Brain microvascular endothelial cell (primary cell): ENCODE measurements around the gene HOXA5.

Experiments
- DNase-seq: peaks from one replicate; pipeline ENCODE4 v3.0.0-alpha.2; 2020
- H3K27ac ChIP-seq: fragments of 250-450 bp; sonication (Bioruptor Pico); 2 replicates; pipeline ENCODE4 v1.5.1; 2020; ENCODE audit warnings: mild to moderate bottlenecking, moderate library complexity
- H3K27me3 ChIP-seq: fragments of 250-450 bp; sonication (Bioruptor Pico); replicated peaks from 2 replicates; pipeline ENCODE4 v1.5.1; 2020; ENCODE audit warnings: mild to moderate bottlenecking
- H3K36me3 ChIP-seq: fragments of 250-450 bp; sonication (Bioruptor Pico); replicated peaks from 2 replicates; pipeline ENCODE4 v1.5.1; 2020; ENCODE audit warnings: mild to moderate bottlenecking
- H3K4me3 ChIP-seq: 2 replicates; pipeline ENCODE4 v1.5.1; 2011; ENCODE audit warnings: low read depth, mild to moderate bottlenecking, control low read depth, low read length, moderate library complexity
- in situ Hi-C: cut with HindIII; loops from 2 replicates; pipeline ENCODE4 v1.10.0; 2017; ENCODE audit warnings: low sequenced_read_pairs, low pct_ligation_motif_present
- TF ChIP-seq, protein P1 (sequence below): IDR thresholded peaks from 2 replicates; pipeline ENCODE4 v1.5.1; 2011; ENCODE audit warnings: low read depth, mild to moderate bottlenecking, moderate library complexity, low read length, control low read depth, inconsistent platforms; ENCODE audit errors: missing control alignments

Gene HOXA5

GRCh38 chr7:27138985-27139333 is 4.5 kb downstream of the HOXA5 start:
- DNase-seq = no peak
- in situ Hi-C loops = no loop called here

GRCh38 chr7:27138472-27138871 is 5.0 kb downstream of the HOXA5 start:
- no peak for DNase-seq
- TF ChIP-seq, protein P1, sequence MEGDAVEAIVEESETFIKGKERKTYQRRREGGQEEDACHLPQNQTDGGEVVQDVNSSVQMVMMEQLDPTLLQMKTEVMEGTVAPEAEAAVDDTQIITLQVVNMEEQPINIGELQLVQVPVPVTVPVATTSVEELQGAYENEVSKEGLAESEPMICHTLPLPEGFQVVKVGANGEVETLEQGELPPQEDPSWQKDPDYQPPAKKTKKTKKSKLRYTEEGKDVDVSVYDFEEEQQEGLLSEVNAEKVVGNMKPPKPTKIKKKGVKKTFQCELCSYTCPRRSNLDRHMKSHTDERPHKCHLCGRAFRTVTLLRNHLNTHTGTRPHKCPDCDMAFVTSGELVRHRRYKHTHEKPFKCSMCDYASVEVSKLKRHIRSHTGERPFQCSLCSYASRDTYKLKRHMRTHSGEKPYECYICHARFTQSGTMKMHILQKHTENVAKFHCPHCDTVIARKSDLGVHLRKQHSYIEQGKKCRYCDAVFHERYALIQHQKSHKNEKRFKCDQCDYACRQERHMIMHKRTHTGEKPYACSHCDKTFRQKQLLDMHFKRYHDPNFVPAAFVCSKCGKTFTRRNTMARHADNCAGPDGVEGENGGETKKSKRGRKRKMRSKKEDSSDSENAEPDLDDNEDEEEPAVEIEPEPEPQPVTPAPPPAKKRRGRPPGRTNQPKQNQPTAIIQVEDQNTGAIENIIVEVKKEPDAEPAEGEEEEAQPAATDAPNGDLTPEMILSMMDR = no peak
- Histone ChIP-seq H3K27ac (no peak overlapping the region), H3K4me3 (no peak overlapping the region), H3K27me3 (peaks cover 97% of the 10 kb centered on the region), H3K36me3 (no peaks in the 10 kb centered on the region)
- in situ Hi-C loops = no loop called here

More at GRCh38 chr7:27138985-27139333, 4.5 kb downstream of the HOXA5 start:
- TF ChIP-seq, protein P1 = no peak
- Histone ChIP-seq H3K27ac (no peak overlapping the region), H3K4me3 (no peak overlapping the region), H3K27me3 (peaks cover 97% of the 10 kb centered on the region), H3K36me3 (no peaks in the 10 kb centered on the region)

DNA sequence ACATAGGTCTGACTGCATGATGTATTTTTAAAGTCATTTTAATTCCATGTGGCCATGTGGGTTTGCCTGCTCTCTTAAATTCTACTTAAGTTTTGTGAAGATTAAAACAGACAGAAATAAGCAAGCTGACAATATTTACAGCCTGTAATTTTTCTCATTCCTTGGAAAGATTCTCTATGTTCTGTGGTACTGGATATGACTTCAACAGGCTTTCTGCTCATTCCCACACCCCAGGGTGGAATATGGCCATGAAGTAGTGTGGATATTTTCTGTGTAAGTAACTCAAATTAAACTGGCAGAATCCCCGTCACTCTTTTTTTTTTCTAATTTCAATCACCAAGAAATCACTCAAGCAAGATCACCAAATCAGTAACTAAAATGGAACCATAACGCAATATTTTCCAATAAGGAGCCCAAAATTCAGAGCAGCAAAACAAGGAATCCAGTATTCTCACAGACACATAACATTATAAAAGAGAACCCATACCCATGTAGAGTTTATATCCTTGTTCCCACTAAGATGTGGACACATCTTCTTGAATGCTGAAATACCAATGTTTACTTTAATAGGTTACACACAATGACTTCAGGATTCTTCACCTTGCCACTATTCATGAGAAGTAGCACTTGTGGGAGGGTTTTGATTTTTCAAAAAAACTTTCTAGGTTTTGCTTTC is 5.7 kb downstream of the HOXA5 start:
- peaks cover 97% of the 10 kb centered on the region for H3K27me3 ChIP-seq
- DNase-seq = no peak
- in situ Hi-C loops = no loop called here
- no peak overlapping the region for H3K27ac ChIP-seq
- H3K4me3 ChIP-seq = no peak overlapping the region
- TF ChIP-seq, protein P1 = no peak
- no peaks in the 10 kb centered on the region for H3K36me3 ChIP-seq

- Histone ChIP-seq H3K27me3 (peaks cover 99% of the 10 kb centered on the region), H3K27ac (no peak overlapping the region), H3K4me3 (no peak overlapping the region), H3K36me3 (no peaks in the 10 kb centered on the region)
- no peak for DNase-seq
- TF ChIP-seq, protein P1 = no peak
- in situ Hi-C loops = no loop called here
These were observed 9.1 kb downstream of the HOXA5 start for GRCh38 chr7:27134392-27134791.

GRCh38 chr7:27133409-27134231 is 9.9 kb downstream of the HOXA5 start:
- TF ChIP-seq, protein P1 = no peak
- in situ Hi-C loops = no loop called here
- Histone ChIP-seq H3K36me3 (no peaks in the 10 kb centered on the region), H3K4me3 (no peak overlapping the region), H3K27me3 (peaks cover 99% of the 10 kb centered on the region), H3K27ac (no peak overlapping the region)
- no peak for DNase-seq
